WTC11 (cell line): ENCODE results near the gene ASTN1.

ENCODE experiments used
- FOXK1 ChIP-seq: sonication (generic); formaldehyde crosslinking; IDR thresholded peaks from 2 replicates; pipeline ENCODE4 v1.8.0; 2022; ENCODE audit warnings: mild to moderate bottlenecking, moderate library complexity, missing genetic modification reagents
- ZBTB21 ChIP-seq: sonication (generic); formaldehyde crosslinking; IDR thresholded peaks from 2 replicates; pipeline ENCODE4 v1.8.1; 2023; ENCODE audit warnings: mild to moderate bottlenecking, missing genetic modification reagents, borderline replicate concordance
- TF ChIP-seq, protein P1 (sequence below): sonication (generic); formaldehyde crosslinking; IDR thresholded peaks from 2 replicates; pipeline ENCODE4 v1.8.0; 2022; ENCODE audit warnings: mild to moderate bottlenecking, missing genetic modification reagents
- TF ChIP-seq, protein P2 (sequence below): sonication (generic); formaldehyde crosslinking; IDR thresholded peaks from 2 replicates; pipeline ENCODE4 v1.8.1; 2022; ENCODE audit warnings: low read depth, mild to moderate bottlenecking, moderate library complexity, missing genetic modification reagents, borderline replicate concordance
- TF ChIP-seq, protein P3 (sequence below): fragments of 200-600 bp; IDR thresholded peaks from 2 replicates; pipeline ENCODE4 v1.8.0; 2022; ENCODE audit warnings: antibody characterized with exemption
- TF ChIP-seq, protein P4 (sequence below): sonication (generic); formaldehyde crosslinking; IDR thresholded peaks from 2 replicates; pipeline ENCODE4 v1.8.0; 2022; ENCODE audit warnings: mild to moderate bottlenecking, missing genetic modification reagents

DNA sequence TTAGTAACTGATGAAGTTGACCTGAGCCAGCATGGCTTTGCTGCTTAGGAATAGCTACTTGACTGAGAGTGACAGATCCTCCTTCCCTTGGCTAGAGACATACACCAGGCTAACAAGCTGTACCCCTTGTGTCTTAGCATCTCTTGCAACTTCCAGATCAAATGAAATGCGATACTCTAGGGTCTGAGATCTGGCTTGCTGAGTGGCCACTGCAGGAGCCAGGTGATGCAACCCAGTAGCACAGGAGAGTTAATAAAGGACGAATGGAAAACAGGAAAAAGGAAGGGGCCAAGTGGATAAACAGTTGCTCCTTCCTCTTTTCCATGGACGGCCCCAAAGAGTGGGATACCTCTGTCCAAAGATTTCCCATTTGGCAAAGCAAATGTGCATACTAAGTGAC, 38.2 kb downstream of the ASTN1 start:
- TF ChIP-seq, protein P1, sequence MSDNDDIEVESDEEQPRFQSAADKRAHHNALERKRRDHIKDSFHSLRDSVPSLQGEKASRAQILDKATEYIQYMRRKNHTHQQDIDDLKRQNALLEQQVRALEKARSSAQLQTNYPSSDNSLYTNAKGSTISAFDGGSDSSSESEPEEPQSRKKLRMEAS (CRISPR knock-in tag), result no peak
- TF ChIP-seq, protein P2, sequence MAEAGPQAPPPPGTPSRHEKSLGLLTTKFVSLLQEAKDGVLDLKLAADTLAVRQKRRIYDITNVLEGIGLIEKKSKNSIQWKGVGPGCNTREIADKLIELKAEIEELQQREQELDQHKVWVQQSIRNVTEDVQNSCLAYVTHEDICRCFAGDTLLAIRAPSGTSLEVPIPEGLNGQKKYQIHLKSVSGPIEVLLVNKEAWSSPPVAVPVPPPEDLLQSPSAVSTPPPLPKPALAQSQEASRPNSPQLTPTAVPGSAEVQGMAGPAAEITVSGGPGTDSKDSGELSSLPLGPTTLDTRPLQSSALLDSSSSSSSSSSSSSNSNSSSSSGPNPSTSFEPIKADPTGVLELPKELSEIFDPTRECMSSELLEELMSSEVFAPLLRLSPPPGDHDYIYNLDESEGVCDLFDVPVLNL (CRISPR knock-in tag), result no peak
- TF ChIP-seq, protein P3, sequence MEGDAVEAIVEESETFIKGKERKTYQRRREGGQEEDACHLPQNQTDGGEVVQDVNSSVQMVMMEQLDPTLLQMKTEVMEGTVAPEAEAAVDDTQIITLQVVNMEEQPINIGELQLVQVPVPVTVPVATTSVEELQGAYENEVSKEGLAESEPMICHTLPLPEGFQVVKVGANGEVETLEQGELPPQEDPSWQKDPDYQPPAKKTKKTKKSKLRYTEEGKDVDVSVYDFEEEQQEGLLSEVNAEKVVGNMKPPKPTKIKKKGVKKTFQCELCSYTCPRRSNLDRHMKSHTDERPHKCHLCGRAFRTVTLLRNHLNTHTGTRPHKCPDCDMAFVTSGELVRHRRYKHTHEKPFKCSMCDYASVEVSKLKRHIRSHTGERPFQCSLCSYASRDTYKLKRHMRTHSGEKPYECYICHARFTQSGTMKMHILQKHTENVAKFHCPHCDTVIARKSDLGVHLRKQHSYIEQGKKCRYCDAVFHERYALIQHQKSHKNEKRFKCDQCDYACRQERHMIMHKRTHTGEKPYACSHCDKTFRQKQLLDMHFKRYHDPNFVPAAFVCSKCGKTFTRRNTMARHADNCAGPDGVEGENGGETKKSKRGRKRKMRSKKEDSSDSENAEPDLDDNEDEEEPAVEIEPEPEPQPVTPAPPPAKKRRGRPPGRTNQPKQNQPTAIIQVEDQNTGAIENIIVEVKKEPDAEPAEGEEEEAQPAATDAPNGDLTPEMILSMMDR, result no peak
- TF ChIP-seq ZBTB21 (CRISPR knock-in tag), result no peak
- no peak for TF ChIP-seq FOXK1 (CRISPR knock-in tag)
- TF ChIP-seq, protein P4, sequence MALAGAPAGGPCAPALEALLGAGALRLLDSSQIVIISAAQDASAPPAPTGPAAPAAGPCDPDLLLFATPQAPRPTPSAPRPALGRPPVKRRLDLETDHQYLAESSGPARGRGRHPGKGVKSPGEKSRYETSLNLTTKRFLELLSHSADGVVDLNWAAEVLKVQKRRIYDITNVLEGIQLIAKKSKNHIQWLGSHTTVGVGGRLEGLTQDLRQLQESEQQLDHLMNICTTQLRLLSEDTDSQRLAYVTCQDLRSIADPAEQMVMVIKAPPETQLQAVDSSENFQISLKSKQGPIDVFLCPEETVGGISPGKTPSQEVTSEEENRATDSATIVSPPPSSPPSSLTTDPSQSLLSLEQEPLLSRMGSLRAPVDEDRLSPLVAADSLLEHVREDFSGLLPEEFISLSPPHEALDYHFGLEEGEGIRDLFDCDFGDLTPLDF (CRISPR knock-in tag), result no peak
